OCI-LY1 (cell line): Measurements from ENCODE around the gene MXRA8.

Experiments
- EZH2 ChIP-seq: fragments of 200-600 bp; sonication (generic), shearing (Covaris generic); IDR thresholded peaks from 2 replicates; pipeline ENCODE4 v1.8.0; 2017; ENCODE audit warnings: borderline replicate concordance, mixed run types, mild to moderate bottlenecking, antibody characterized with exemption, low read length, moderate library complexity, mixed read lengths
- TF ChIP-seq, protein P1 (sequence below): fragments of 200-600 bp; sonication (generic), shearing (Covaris generic); IDR thresholded peaks from 2 replicates; pipeline ENCODE4 v1.5.1; 2017; ENCODE audit warnings: mild to moderate bottlenecking, antibody characterized with exemption, low read length, moderate library complexity, mixed read lengths

DNA sequence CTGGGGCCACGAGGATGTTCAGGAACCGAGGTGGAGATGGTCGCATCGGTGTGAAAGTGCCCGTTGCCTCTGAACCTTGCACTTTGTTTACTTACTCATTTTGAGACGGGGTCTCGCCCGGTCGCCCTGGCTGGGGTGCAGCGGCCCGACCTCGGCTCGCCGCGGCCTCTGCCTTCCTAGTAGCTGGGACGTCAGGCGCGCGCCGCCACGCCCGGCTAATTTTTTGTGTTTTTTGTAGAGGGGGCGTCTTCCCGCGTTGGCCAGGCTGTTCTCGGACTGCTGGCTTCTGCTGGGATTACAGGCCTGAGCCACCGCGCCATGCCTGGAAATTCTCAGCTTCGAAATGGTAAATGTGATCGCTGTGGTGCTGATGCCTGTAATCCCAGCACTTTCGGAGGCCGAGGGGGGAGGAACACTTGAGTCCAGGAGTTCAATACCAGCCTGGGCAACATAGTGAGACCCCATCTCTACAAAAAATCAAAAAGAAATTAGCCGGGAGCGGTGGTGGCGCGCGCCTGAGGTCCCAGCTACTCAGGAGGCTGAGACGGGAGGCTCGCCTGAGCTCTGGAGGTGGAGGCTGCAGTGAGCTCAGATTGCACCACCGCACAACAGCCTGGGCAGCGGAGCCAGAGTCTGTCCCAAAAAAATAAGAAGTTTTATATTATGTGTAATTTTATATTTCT lies 49.4 kb upstream of the MXRA8 start:
- TF ChIP-seq, protein P1, sequence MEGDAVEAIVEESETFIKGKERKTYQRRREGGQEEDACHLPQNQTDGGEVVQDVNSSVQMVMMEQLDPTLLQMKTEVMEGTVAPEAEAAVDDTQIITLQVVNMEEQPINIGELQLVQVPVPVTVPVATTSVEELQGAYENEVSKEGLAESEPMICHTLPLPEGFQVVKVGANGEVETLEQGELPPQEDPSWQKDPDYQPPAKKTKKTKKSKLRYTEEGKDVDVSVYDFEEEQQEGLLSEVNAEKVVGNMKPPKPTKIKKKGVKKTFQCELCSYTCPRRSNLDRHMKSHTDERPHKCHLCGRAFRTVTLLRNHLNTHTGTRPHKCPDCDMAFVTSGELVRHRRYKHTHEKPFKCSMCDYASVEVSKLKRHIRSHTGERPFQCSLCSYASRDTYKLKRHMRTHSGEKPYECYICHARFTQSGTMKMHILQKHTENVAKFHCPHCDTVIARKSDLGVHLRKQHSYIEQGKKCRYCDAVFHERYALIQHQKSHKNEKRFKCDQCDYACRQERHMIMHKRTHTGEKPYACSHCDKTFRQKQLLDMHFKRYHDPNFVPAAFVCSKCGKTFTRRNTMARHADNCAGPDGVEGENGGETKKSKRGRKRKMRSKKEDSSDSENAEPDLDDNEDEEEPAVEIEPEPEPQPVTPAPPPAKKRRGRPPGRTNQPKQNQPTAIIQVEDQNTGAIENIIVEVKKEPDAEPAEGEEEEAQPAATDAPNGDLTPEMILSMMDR, result no peak
- no peak for TF ChIP-seq EZH2
